SU-DHL-6 (cell line): ENCODE measurements around the gene SLC22A23.

Experiments
- EZH2phosphoT487 ChIP-seq: fragments of 200-600 bp; sonication (generic), shearing (Covaris generic); conservative IDR thresholded peaks from 2 replicates; pipeline ENCODE4 v1.6.1; 2018; ENCODE audit warnings: mild to moderate bottlenecking, antibody characterized with exemption, low read length, moderate library complexity, mixed read lengths
- TF ChIP-seq, protein P1 (sequence below): fragments of 200-600 bp; sonication (generic); IDR thresholded peaks from one replicate; pipeline ENCODE4 v1.5.1; 2017; ENCODE audit warnings: antibody characterized with exemption, mild to moderate bottlenecking, low read length, moderate library complexity; ENCODE audit not compliant: insufficient read depth, poor library complexity, severe bottlenecking

DNA sequence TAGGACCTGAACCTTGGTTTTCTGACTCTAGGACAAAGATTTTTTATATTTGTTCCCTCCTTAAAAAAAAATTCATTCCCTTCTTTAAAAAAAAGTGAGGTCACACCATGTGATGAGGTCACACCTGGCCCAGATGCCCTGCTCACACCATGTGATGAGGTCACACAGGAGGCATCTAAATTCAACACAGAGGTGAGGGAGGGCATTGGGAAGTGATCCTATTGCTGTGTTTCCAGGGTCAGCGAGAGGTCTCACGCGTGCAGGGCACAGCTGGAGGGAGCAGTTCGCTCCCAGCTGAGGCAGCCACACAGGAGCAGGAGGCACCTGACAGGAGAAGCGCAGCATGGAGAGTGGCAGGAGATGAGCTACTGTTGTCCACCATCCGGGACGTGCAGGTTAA is 92.5 kb downstream of the SLC22A23 start:
- TF ChIP-seq EZH2phosphoT487: no peak
- TF ChIP-seq, protein P1, sequence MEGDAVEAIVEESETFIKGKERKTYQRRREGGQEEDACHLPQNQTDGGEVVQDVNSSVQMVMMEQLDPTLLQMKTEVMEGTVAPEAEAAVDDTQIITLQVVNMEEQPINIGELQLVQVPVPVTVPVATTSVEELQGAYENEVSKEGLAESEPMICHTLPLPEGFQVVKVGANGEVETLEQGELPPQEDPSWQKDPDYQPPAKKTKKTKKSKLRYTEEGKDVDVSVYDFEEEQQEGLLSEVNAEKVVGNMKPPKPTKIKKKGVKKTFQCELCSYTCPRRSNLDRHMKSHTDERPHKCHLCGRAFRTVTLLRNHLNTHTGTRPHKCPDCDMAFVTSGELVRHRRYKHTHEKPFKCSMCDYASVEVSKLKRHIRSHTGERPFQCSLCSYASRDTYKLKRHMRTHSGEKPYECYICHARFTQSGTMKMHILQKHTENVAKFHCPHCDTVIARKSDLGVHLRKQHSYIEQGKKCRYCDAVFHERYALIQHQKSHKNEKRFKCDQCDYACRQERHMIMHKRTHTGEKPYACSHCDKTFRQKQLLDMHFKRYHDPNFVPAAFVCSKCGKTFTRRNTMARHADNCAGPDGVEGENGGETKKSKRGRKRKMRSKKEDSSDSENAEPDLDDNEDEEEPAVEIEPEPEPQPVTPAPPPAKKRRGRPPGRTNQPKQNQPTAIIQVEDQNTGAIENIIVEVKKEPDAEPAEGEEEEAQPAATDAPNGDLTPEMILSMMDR: no peak
